HEK293T (cell line): ENCODE measurements around the gene TNNI3.
A peak's percentile ranks its signal among the peaks of the same experiment; 100 is the strongest.

Experiments used
- CTCF ChIA-PET: fragments of 350-600 bp; formaldehyde crosslinking; extraction: SDS; loops from one replicate; lab custom pipeline; 2021; ENCODE audit warnings: antibody characterized with exemption, inconsistent platforms; lab: Yijun Ruan, JAX
- POLR2A ChIA-PET: fragments of 350-600 bp; formaldehyde crosslinking; extraction: SDS; loops from one replicate; lab custom pipeline; 2020; ENCODE audit warnings: antibody characterized with exemption, inconsistent platforms; lab: Yijun Ruan, JAX
- DNase-seq: peaks from one replicate; pipeline ENCODE4 v3.0.0; 2012; ENCODE audit warnings: mixed read lengths; ENCODE audit errors: extremely low spot score
- ARNT ChIP-seq: fragments of 450-650 bp; IDR thresholded peaks from 2 replicates; pipeline ENCODE4 v1.6.1; 2017; ENCODE audit warnings: mild to moderate bottlenecking
- BHLHE40 ChIP-seq: fragments of 450-650 bp; IDR thresholded peaks from 2 replicates; pipeline ENCODE4 v1.6.1; 2016; ENCODE audit warnings: mild to moderate bottlenecking, moderate library complexity, borderline replicate concordance
- CTBP1 ChIP-seq: fragments of 450-650 bp; IDR thresholded peaks from 2 replicates; pipeline ENCODE4 v1.6.1; 2016; ENCODE audit warnings: borderline replicate concordance
- ELF4 ChIP-seq: fragments of 450-650 bp; IDR thresholded peaks from 2 replicates; pipeline ENCODE4 v1.6.1; 2017; ENCODE audit warnings: antibody characterized with exemption
- FOXA1 ChIP-seq: fragments of 450-650 bp; IDR thresholded peaks from 2 replicates; pipeline ENCODE4 v1.6.1; 2016; ENCODE audit warnings: mild to moderate bottlenecking
- FOXK2 ChIP-seq: fragments of 450-650 bp; IDR thresholded peaks from 2 replicates; pipeline ENCODE4 v1.6.1; 2016; ENCODE audit warnings: mild to moderate bottlenecking
- FOXM1 ChIP-seq: fragments of 450-650 bp; IDR thresholded peaks from 2 replicates; pipeline ENCODE4 v1.6.1; 2017; ENCODE audit warnings: mild to moderate bottlenecking, borderline replicate concordance
- HDGF ChIP-seq: fragments of 450-650 bp; IDR thresholded peaks from 2 replicates; pipeline ENCODE4 v1.6.1; 2017; ENCODE audit warnings: antibody characterized with exemption, borderline replicate concordance
- L3MBTL2 ChIP-seq: fragments of 450-650 bp; conservative IDR thresholded peaks from 2 replicates; pipeline ENCODE4 v1.6.1; 2016; ENCODE audit warnings: mild to moderate bottlenecking
- LEF1 ChIP-seq: fragments of 450-650 bp; IDR thresholded peaks from 2 replicates; pipeline ENCODE4 v1.6.1; 2017; ENCODE audit warnings: mild to moderate bottlenecking, borderline replicate concordance
- NFRKB ChIP-seq: fragments of 450-650 bp; IDR thresholded peaks from 2 replicates; pipeline ENCODE4 v1.6.1; 2016; ENCODE audit warnings: mild to moderate bottlenecking, moderate library complexity
- PKNOX1 ChIP-seq: fragments of 450-650 bp; IDR thresholded peaks from 2 replicates; pipeline ENCODE4 v1.6.1; 2016
- SP1 ChIP-seq: fragments of 450-650 bp; IDR thresholded peaks from 2 replicates; pipeline ENCODE4 v1.6.1; 2017
- SUZ12 ChIP-seq: fragments of 450-650 bp; IDR thresholded peaks from 2 replicates; pipeline ENCODE4 v1.6.1; 2016; ENCODE audit warnings: mild to moderate bottlenecking
- TARDBP ChIP-seq: fragments of 450-650 bp; IDR thresholded peaks from 2 replicates; pipeline ENCODE4 v1.6.1; 2016
- ZNF384 ChIP-seq: fragments of 450-650 bp; IDR thresholded peaks from 2 replicates; pipeline ENCODE4 v1.6.1; 2016

The TNNI3 gene

GRCh38 chr19:55119053-55119452 lies 38.5 kb downstream of the TNNI3 start:
- ChIA-PET CTCF (no interaction called here), POLR2A (interaction anchor here (1.2 to 1.7 kb wide), 3 partner anchors 56 to 357 kb away, joined by 4 to 5 read pairs (median 4); partner anchors contain the start of genes PPP6R1, RDH13 and ZNF628)
- TF ChIP-seq ARNT: no peak
- no peak for TF ChIP-seq FOXK2
- no peak for TF ChIP-seq SP1
- no peak for TF ChIP-seq BHLHE40
- TF ChIP-seq TARDBP: no peak
- no peak for TF ChIP-seq HDGF
- no peak for TF ChIP-seq ZNF384
- TF ChIP-seq L3MBTL2: no peak
- TF ChIP-seq SUZ12: no peak
- no peak for TF ChIP-seq CTBP1
- no peak for TF ChIP-seq LEF1
- TF ChIP-seq PKNOX1: no peak
- no peak for TF ChIP-seq ELF4
- no peak for TF ChIP-seq FOXA1
- DNase-seq: no peak

- POLR2A ChIA-PET: interaction anchor here (1.1 to 1.7 kb wide), 10 partner anchors 9 to 536 kb away, joined by 3 to 6 read pairs (median 4); partner anchors contain the start of genes PPP6R1, RDH13, U2AF2 and ZNF628
Observed at GRCh38 chr19:55118401-55118991, 39.0 kb downstream of the TNNI3 start.

GRCh38 chr19:55117663-55118391 lies 39.7 kb downstream of the TNNI3 start:
- peak; percentile 98 for DNase-seq
- TF ChIP-seq ELF4: peak; percentile 58
- TF ChIP-seq SP1: no peak
- POLR2A ChIA-PET: interaction anchor here (0.6 to 1.7 kb wide), 12 partner anchors 9 to 537 kb away, joined by 3 to 6 read pairs (median 4); partner anchors contain the start of genes PPP6R1, RDH13, U2AF2 and ZNF628
- CTCF ChIA-PET: no interaction called here

More at GRCh38 chr19:55118401-55118991, 39.0 kb downstream of the TNNI3 start:
- CTCF ChIA-PET: no interaction called here
- peak; percentile 50 for DNase-seq
- no peak for TF ChIP-seq BHLHE40
- no peak for TF ChIP-seq PKNOX1
- TF ChIP-seq SUZ12: no peak
- no peak for TF ChIP-seq FOXK2
- no peak for TF ChIP-seq ELF4
- no peak for TF ChIP-seq ARNT
- TF ChIP-seq LEF1: no peak
- TF ChIP-seq FOXM1: no peak
- no peak for TF ChIP-seq NFRKB
- no peak for TF ChIP-seq SP1
- no peak for TF ChIP-seq L3MBTL2
- TF ChIP-seq FOXA1: no peak
- no peak for TF ChIP-seq ZNF384
- no peak for TF ChIP-seq TARDBP
- TF ChIP-seq HDGF: no peak
- no peak for TF ChIP-seq CTBP1

GRCh38 chr19:55116859-55117662 lies 40.5 kb downstream of the TNNI3 start, which contains the start of gene PPP1R12C:
Gene PPP1R12C, minus strand, starts transcription at chr19:55117637. Its CDS starts 94 bp downstream, at chr19:55117543.
- TF ChIP-seq FOXM1: 0 out of 2 replicates have a peak, but pooled peaks have one; percentile 31
- no peak for TF ChIP-seq SP1
- TF ChIP-seq ARNT: no peak
- no peak for TF ChIP-seq PKNOX1
- POLR2A ChIA-PET: interaction anchor here (0.6 to 1.7 kb wide), 10 partner anchors 10 to 537 kb away, joined by 3 to 6 read pairs (median 4); partner anchors contain the start of genes PPP6R1 and U2AF2
- DNase-seq: peak; percentile 37
- CTCF ChIA-PET: no interaction called here

GRCh38 chr19:55116232-55116858 lies 41.2 kb downstream of the TNNI3 start:
- CTCF ChIA-PET: no interaction called here
- no peak for TF ChIP-seq SUZ12
- no peak for TF ChIP-seq BHLHE40
- TF ChIP-seq TARDBP: no peak
- no peak for TF ChIP-seq L3MBTL2
- no peak for TF ChIP-seq LEF1
- DNase-seq: peak; percentile 62
- POLR2A ChIA-PET: interaction anchor here (1.7 kb wide), 1 partner anchor 30 kb away, joined by 4 read pairs; no protein-coding TSS in a partner anchor
